Body of pancreas (tissue), 4 donors: ENCODE data around the gene POLD2. TPM values are rescaled to one million over a fixed set of nuclear protein-coding genes. Genes with fewer than 3 reads are reported as not detected.
A peak's percentile ranks its signal among the peaks of the same experiment; 100 is the strongest.

ENCODE experiments used
- ATAC-seq: fragments of 150-250 bp; one replicate; pipeline ENCODE4 v1.9.1; 2016
- DNase-seq, 4 donors: peaks; one replicate each; pipeline ENCODE4 v3.0.0-alpha.2; 2019
- H3K27ac ChIP-seq, 4 donors: fragments of 200-600 bp; sonication (generic); 1 replicate in 3 of 4; 2 replicates in 1 of 4; pipeline versions ENCODE4 v1.5.1 to v1.6.1; 2016 to 2019; ENCODE audit warnings: mild to moderate bottlenecking in 1 of 4, mixed read lengths in 1 of 4, moderate library complexity in 1 of 4
- H3K27me3 ChIP-seq, 2 donors: fragments of 200-600 bp; sonication (generic); one replicate each; pipeline ENCODE4 v1.6.0; 2016; ENCODE audit warnings: mild to moderate bottlenecking in 1 of 2
- H3K36me3 ChIP-seq, 2 donors: fragments of 200-600 bp; sonication (generic); replicated peaks in 1 of 2; 2 replicates each; pipeline ENCODE4 v1.5.1; 2016; ENCODE audit warnings: low read depth in 2 of 2; ENCODE audit not compliant: insufficient read depth in 1 of 2
- H3K4me1 ChIP-seq: fragments of 200-600 bp; sonication (generic); one replicate; pipeline ENCODE4 v1.6.0; 2016
- H3K4me3 ChIP-seq, 2 donors: fragments of 200-600 bp; sonication (generic); 1 replicate in 1 of 2; 2 replicates in 1 of 2; pipeline ENCODE4 v1.5.1; 2016 to 2019
- H3K9me3 ChIP-seq, 3 donors: fragments of 200-600 bp; sonication (generic); 1 replicate in 2 of 3; 2 replicates in 1 of 3; pipeline ENCODE4 v1.5.1; 2016
- POLR2A ChIP-seq, 3 donors: fragments of 450-650 bp; IDR thresholded peaks; one replicate each; pipeline ENCODE4 v1.6.1; 2016; ENCODE audit warnings: antibody characterized with exemption in 3 of 3, mild to moderate bottlenecking in 2 of 3
- WGBS, 2 donors: methylation state at CpG; one replicate each; pipeline ENCODE4 v1.1.5; 2017; 5-methylcytosine and 5-hydroxymethylcytosine counted together
- intact Hi-C: fragments of 100-400 bp; cut with DNase I; formaldehyde crosslinking; loops from one replicate; pipeline ENCODE4 v1.15.1; 2023
- total RNA-seq, 2 donors: library from RNA; depleted of rRNA; stranded (reverse); fragments of >200 nt; gene quantifications; one replicate each; pipeline ENCODE4 v1.1.0, GENCODE V29; 2016
- TF ChIP-seq, protein P1 (sequence below), 7 experiments: fragments of 450-650 bp in 4 of 7; fragments of 200-600 bp in 3 of 7; sonication (generic) in 3 of 7; IDR thresholded peaks; one replicate each; pipeline ENCODE4 v1.5.1; 2016 to 2019; ENCODE audit warnings: antibody characterized with exemption in 7 of 7

Gene POLD2
- total RNA-seq, 2 donors from 2014 or later, result 32.7 to 64.6 TPM

DNA sequence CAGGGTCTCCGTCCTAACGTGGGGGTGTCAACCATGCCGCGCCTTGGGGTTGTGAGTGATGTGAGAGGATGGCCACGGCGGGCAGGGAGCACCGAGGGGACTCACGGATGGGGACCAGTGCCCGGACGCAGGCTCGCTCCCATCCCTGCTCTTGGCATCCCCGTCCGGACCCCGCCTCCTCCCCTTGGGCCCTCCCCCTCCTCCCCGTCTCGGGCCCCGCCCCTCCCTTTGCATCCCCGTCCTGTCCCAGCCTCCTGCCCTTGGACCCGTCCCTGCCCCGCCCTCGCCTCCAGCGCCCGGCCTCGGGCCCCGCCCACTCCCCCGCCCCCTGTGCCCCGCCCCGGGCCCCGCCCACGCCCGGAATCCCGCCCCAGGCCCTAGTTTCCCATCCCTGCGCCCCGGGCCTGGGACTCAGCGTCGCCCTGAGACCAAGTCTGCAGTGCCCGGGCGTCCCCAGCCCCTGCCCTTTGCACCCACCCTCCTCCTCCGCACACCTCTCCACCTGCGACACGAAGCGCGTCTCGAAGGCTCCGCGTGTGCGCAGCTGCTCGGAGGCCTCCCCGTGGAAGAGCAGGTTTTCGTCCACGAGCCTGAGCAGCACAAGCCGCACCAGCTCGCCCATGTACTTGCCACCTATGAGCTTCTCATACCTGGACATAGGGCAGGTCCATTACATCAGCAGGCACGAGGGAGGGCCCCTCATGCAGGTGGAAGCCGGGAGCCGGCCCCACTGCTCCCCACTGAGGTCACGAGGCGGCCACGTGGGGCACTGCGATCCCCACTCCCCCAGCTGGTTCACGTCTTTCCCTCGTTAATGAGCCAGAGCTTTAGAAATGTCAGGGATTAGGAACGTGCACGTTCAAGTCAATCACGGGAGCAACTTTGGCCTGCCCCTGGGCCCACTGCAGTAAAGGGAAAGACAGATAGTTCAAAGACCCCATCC is 22.9 kb upstream of the POLD2 start:
- Histone ChIP-seq H3K27me3 (no peaks in the 10 kb centered on the region), H3K36me3 (no peaks in the 10 kb centered on the region), H3K27ac (peak overlapping the region in 3 of 4 donors; percentile 14 to 69 (median 68)), H3K4me3 (no peak overlapping the region), H3K9me3 (no peaks in the 10 kb centered on the region), H3K4me1 (peaks cover 22% of the 10 kb centered on the region)
- DNase-seq, result peak; percentile 76 to 87 (median 82)
- 20 to 29% methylated on average over 21 to 50 of the region's 65 CpGs for WGBS, 2 donors
- intact Hi-C loops, result no loop called here
- peak in 1 of 3 donors; percentile 27 for TF ChIP-seq POLR2A (IDR thresholded peaks at IDR 0.05)
- TF ChIP-seq, protein P1, sequence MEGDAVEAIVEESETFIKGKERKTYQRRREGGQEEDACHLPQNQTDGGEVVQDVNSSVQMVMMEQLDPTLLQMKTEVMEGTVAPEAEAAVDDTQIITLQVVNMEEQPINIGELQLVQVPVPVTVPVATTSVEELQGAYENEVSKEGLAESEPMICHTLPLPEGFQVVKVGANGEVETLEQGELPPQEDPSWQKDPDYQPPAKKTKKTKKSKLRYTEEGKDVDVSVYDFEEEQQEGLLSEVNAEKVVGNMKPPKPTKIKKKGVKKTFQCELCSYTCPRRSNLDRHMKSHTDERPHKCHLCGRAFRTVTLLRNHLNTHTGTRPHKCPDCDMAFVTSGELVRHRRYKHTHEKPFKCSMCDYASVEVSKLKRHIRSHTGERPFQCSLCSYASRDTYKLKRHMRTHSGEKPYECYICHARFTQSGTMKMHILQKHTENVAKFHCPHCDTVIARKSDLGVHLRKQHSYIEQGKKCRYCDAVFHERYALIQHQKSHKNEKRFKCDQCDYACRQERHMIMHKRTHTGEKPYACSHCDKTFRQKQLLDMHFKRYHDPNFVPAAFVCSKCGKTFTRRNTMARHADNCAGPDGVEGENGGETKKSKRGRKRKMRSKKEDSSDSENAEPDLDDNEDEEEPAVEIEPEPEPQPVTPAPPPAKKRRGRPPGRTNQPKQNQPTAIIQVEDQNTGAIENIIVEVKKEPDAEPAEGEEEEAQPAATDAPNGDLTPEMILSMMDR (IDR thresholded peaks at IDR 0.05), result no peak
- peak; percentile 86 for ATAC-seq

- Histone ChIP-seq H3K27ac (no peak overlapping the region), H3K4me3 (no peak overlapping the region), H3K36me3 (no peaks in the 10 kb centered on the region), H3K9me3 (no peaks in the 10 kb centered on the region), H3K4me1 (peaks cover 22% of the 10 kb centered on the region), H3K27me3 (no peaks in the 10 kb centered on the region)
- DNase-seq, result no peak
- WGBS, 2 donors, result 27 to 50% methylated on average over 7 to 53 of the region's 53 CpGs
- intact Hi-C loops, result no loop called here
- TF ChIP-seq POLR2A (IDR thresholded peaks at IDR 0.05), result no peak
- no peak for ATAC-seq
Measured at GRCh38 chr7:44145479-44145968, 22.2 kb upstream of the POLD2 start.

- 78 to 86% methylated on average over 17 to 23 of the region's 31 CpGs for WGBS, 2 donors
- TF ChIP-seq POLR2A (IDR thresholded peaks at IDR 0.05), result no peak
- TF ChIP-seq, protein P1 (IDR thresholded peaks at IDR 0.05), result no peak
Measured at GRCh38 chr7:44144968-44145478, 21.7 kb upstream of the POLD2 start.

DNA sequence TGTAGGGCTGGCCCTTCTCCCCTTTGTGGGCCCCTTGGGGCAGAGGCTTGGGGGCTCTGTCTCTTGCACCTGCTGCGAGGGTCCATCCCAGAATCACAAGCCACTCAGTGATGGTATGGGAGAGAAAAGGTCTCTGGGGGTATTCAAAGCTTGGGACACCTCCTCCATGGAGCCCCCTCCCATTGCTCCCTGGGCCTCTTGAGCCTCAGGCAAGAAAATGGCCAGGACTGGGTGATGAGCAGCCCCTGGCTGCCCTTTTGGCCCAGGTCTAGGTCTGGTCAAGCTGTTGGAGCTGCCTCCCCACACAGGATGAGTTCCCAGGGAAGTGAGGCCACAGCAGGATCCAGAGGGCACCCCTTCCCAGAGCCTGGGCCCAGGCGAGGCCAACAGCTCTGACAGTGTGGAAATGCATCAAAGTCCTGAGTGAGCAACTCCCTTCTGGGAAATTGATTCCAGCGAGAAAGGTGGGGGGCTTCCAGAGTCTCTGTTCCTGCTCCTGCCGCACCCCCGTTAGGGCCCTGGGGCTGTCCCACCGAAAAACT is 21.1 kb upstream of the POLD2 start:
- peak in 1 of 4 donors; percentile 6 for DNase-seq

More at GRCh38 chr7:44144968-44145478, 21.7 kb upstream of the POLD2 start:
- Histone ChIP-seq H3K4me1 (peaks cover 22% of the 10 kb centered on the region), H3K27me3 (no peaks in the 10 kb centered on the region), H3K36me3 (no peaks in the 10 kb centered on the region), H3K4me3 (no peak overlapping the region), H3K9me3 (no peaks in the 10 kb centered on the region), H3K27ac (no peak overlapping the region)
- DNase-seq (peak in 1 of 4 donors; percentile 11), ATAC-seq (no peak)
- intact Hi-C loops, result no loop called here

DNA sequence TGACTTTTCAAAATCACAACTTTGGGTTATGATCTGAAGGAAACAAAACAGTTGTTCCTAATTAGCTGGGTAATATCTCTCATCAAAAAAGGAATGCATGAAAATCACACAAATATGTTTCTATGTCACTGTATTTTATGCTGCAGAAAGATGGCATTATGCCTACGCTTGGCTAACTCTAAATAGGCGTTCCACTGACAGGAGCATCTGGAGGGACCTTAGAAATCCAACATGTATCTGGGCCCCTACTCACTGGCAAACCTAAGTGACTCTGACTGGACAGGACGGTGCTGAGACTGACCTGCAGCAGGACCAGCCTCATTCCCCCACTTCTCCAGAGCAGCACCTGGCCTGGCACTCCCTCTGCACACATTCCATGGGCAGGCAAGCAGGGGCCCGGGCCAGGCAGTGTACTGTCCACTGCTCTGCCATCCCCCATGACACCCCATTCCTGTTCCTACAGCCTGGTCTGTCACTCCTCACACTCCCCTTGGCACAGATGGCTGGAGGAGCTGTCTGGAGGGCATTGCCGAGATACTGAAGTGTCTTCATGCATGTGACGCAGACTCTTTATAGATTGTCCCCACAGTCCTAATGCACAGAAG is 20.4 kb upstream of the POLD2 start:
- DNase-seq (peak in 2 of 4 donors; percentile 4 to 8), ATAC-seq (no peak)
- peaks cover 22% of the 10 kb centered on the region for H3K4me1 ChIP-seq
- no peaks in the 10 kb centered on the region for H3K36me3 ChIP-seq
- no peak overlapping the region for H3K27ac ChIP-seq
- TF ChIP-seq, protein P1 (IDR thresholded peaks at IDR 0.05), result no peak
- no peak for TF ChIP-seq POLR2A (IDR thresholded peaks at IDR 0.05)
- WGBS, 2 donors, result 50 to 69% methylated on average over 5 to 6 of the region's 6 CpGs
- no peaks in the 10 kb centered on the region for H3K27me3 ChIP-seq
- intact Hi-C loops, result no loop called here
- no peaks in the 10 kb centered on the region for H3K9me3 ChIP-seq
- H3K4me3 ChIP-seq, result no peak overlapping the region

More for the DNA sequence above, 21.1 kb upstream of the POLD2 start:
- no peaks in the 10 kb centered on the region for H3K36me3 ChIP-seq
- 78 to 88% methylated on average over 2 to 6 of the region's 6 CpGs for WGBS, 2 donors
- H3K27me3 ChIP-seq, result no peaks in the 10 kb centered on the region
- no peak for ATAC-seq
- H3K4me1 ChIP-seq, result peaks cover 22% of the 10 kb centered on the region
- intact Hi-C loops, result no loop called here
- TF ChIP-seq POLR2A (IDR thresholded peaks at IDR 0.05), result no peak
- no peak overlapping the region for H3K4me3 ChIP-seq
- no peaks in the 10 kb centered on the region for H3K9me3 ChIP-seq
- H3K27ac ChIP-seq, result no peak overlapping the region
